ENCODE results near the gene GPN2. TPM values are rescaled to one million over a fixed set of nuclear protein-coding genes. Genes with fewer than 3 reads are reported as not detected.

GPN2 gene
- polyA plus RNA-seq, 1 donor (not counting 4 experiments of a cell fraction or from before 2014, with no cell fraction given), result 31.9 TPM

- Histone ChIP-seq H4K20me1 (ENCODE audit: control insufficient read depth, extremely low read depth, insufficient read depth, low read length) (no peaks in the 10 kb centered on the region), H3K9me3 (ENCODE audit: control insufficient read depth, low read depth, low read length) (no peaks in the 10 kb centered on the region), H3K27me3 (ENCODE audit: control insufficient read depth, extremely low read depth, insufficient read depth, low read length) (peaks cover 3% of the 10 kb centered on the region), H3K4me2 (ENCODE audit: control insufficient read depth, extremely low read depth, insufficient read depth, low read depth, low read length) (no peak overlapping the region), H3K9ac (ENCODE audit: control insufficient read depth, extremely low read depth, insufficient read depth, low read length) (no peak overlapping the region), H3K4me1 (ENCODE audit: control insufficient read depth, extremely low read depth, insufficient read depth, low read length) (peaks cover under 1% of the 10 kb centered on the region), H3K4me3 (ENCODE audit: control insufficient read depth in 2 of 3, extremely low read depth in 1 of 3, insufficient read depth in 2 of 3, low read depth in 1 of 3, low read length in 3 of 3) (no peak overlapping the region), H3K36me3 (ENCODE audit: control insufficient read depth in 2 of 2, extremely low read depth in 1 of 2, insufficient read depth in 2 of 2, low read length in 2 of 2) (no peaks in the 10 kb centered on the region), H3K79me2 (ENCODE audit: control insufficient read depth, insufficient read depth, low read length) (no peaks in the 10 kb centered on the region), H2AFZ (ENCODE audit: control insufficient read depth, low read length) (no peak overlapping the region), H3K27ac (ENCODE audit: control insufficient read depth, insufficient read depth, low read length) (no peak overlapping the region), H3K9me1 (ENCODE audit: control insufficient read depth, extremely low read depth, insufficient read depth, low read length) (no peaks in the 10 kb centered on the region)
- FAIRE-seq, result no peak
- TF ChIP-seq EZH2 (IDR thresholded peaks at IDR 0.05; ENCODE audit: low read length) (no peak), CTCF (optimal IDR thresholded peaks at IDR 0.05 in 1 of 3, IDR thresholded peaks at IDR 0.05 in 1 of 3, conservative IDR thresholded peaks at IDR 0.05 in 1 of 3; ENCODE audit: extremely low read depth in 1 of 3, insufficient read depth in 2 of 3, low read length in 3 of 3) (no peak)
- DNase-seq (ENCODE audit: low read depth, low spot score), result no peak
- dilution Hi-C loops (cut with MboI; ENCODE audit: extremely low pct_ligation_motif_present, low sequenced_read_pairs), result no loop called here
Observed at GRCh38 chr1:26913389-26913753, 23.3 kb upstream of the GPN2 start.

- H3K36me3 ChIP-seq (ENCODE audit: control insufficient read depth in 2 of 2, extremely low read depth in 1 of 2, insufficient read depth in 2 of 2, low read length in 2 of 2), result no peaks in the 10 kb centered on the region
- H3K27ac ChIP-seq (ENCODE audit: control insufficient read depth, insufficient read depth, low read length), result no peak overlapping the region
- FAIRE-seq (no peak), DNase-seq (ENCODE audit: low read depth, low spot score) (no peak)
- TF ChIP-seq CTCF (optimal IDR thresholded peaks at IDR 0.05 in 1 of 3, IDR thresholded peaks at IDR 0.05 in 1 of 3, conservative IDR thresholded peaks at IDR 0.05 in 1 of 3; ENCODE audit: extremely low read depth in 1 of 3, insufficient read depth in 2 of 3, low read length in 3 of 3) (no peak), EZH2 (IDR thresholded peaks at IDR 0.05; ENCODE audit: low read length) (no peak)
- H3K9ac ChIP-seq (ENCODE audit: control insufficient read depth, extremely low read depth, insufficient read depth, low read length), result no peak overlapping the region
- no peaks in the 10 kb centered on the region for H3K9me1 ChIP-seq (ENCODE audit: control insufficient read depth, extremely low read depth, insufficient read depth, low read length)
- H3K9me3 ChIP-seq (ENCODE audit: control insufficient read depth, low read depth, low read length), result no peaks in the 10 kb centered on the region
- dilution Hi-C loops (cut with MboI; ENCODE audit: extremely low pct_ligation_motif_present, low sequenced_read_pairs), result no loop called here
- no peaks in the 10 kb centered on the region for H4K20me1 ChIP-seq (ENCODE audit: control insufficient read depth, extremely low read depth, insufficient read depth, low read length)
- H3K4me3 ChIP-seq (ENCODE audit: control insufficient read depth in 2 of 3, extremely low read depth in 1 of 3, insufficient read depth in 2 of 3, low read depth in 1 of 3, low read length in 3 of 3), result no peak overlapping the region
- no peaks in the 10 kb centered on the region for H3K79me2 ChIP-seq (ENCODE audit: control insufficient read depth, insufficient read depth, low read length)
- peaks cover 3% of the 10 kb centered on the region for H3K27me3 ChIP-seq (ENCODE audit: control insufficient read depth, extremely low read depth, insufficient read depth, low read length)
- peaks cover 11% of the 10 kb centered on the region for H3K4me1 ChIP-seq (ENCODE audit: control insufficient read depth, extremely low read depth, insufficient read depth, low read length)
- no peak overlapping the region for H3K4me2 ChIP-seq (ENCODE audit: control insufficient read depth, extremely low read depth, insufficient read depth, low read depth, low read length)
- no peak overlapping the region for H2AFZ ChIP-seq (ENCODE audit: control insufficient read depth, low read length)
Observed at GRCh38 chr1:26912147-26912490, 22.0 kb upstream of the GPN2 start.

All from keratinocyte (primary cell).